ENCODE measurements around the gene DYRK2.

DYRK2 gene

GRCh38 chr12:67705394-67706370, 57.1 kb downstream of the DYRK2 start:
- no peak for DNase-seq

- DNase-seq: no peak
These were observed 60.9 kb downstream of the DYRK2 start for GRCh38 chr12:67709367-67709954.

- DNase-seq: no peak
These were observed 62.0 kb downstream of the DYRK2 start for GRCh38 chr12:67710582-67710981.

GRCh38 chr12:67712011-67712410, 63.5 kb downstream of the DYRK2 start:
- DNase-seq: no peak

GRCh38 chr12:67714648-67715047, 66.1 kb downstream of the DYRK2 start:
- DNase-seq: no peak

Measured in hematopoietic multipotent progenitor cell treated with erythropoietin and hydrocortisone succinate and interleukin-3 and kit ligand, for 6 days (in vitro differentiated cells).